Mesodermal cell (in vitro differentiated cells): ENCODE measurements around the gene TMEM170B. TPM values are rescaled to one million over a fixed set of nuclear protein-coding genes. Genes with fewer than 3 reads are reported as not detected.
A peak's percentile ranks its signal among the peaks of the same experiment; 100 is the strongest.

ENCODE experiments used
- H3K27ac ChIP-seq: 2 replicates; pipeline ENCODE4 v1.7.0; 2013; ENCODE audit warnings: mild to moderate bottlenecking, low read depth, low read length, moderate library complexity; ENCODE audit not compliant: severe bottlenecking
- H3K36me3 ChIP-seq: 2 replicates; pipeline ENCODE4 v1.7.1; 2013; ENCODE audit warnings: mild to moderate bottlenecking, low read length, moderate library complexity; ENCODE audit not compliant: control insufficient read depth, insufficient read depth
- H3K4me1 ChIP-seq: one replicate; pipeline ENCODE4 v1.7.1; 2013; ENCODE audit warnings: mild to moderate bottlenecking, low read length; ENCODE audit not compliant: insufficient read depth, control insufficient read depth, poor library complexity, severe bottlenecking
- H3K4me3 ChIP-seq: 2 replicates; pipeline ENCODE4 v1.7.0; 2013; ENCODE audit warnings: low read length, control low read depth, mild to moderate bottlenecking; ENCODE audit not compliant: insufficient read depth, poor library complexity, severe bottlenecking; ENCODE audit errors: extremely low read depth
- H3K9me3 ChIP-seq: 2 replicates; pipeline ENCODE4 v1.7.1; 2013; ENCODE audit warnings: mild to moderate bottlenecking, low read length, moderate library complexity; ENCODE audit not compliant: control insufficient read depth
- WGBS, 2 experiments: methylation state at CpG; one replicate each; pipeline ENCODE4 v1.1.5; 2013; ENCODE audit warnings: missing lambda C conversion rate in 2 of 2; ENCODE audit not compliant: insufficient coverage in 2 of 2; 5-methylcytosine and 5-hydroxymethylcytosine counted together
- polyA plus RNA-seq, 2 experiments: library from polyadenylated mRNA; stranded (reverse); fragments of 50-300 nt; gene quantifications; one replicate each; pipeline ENCODE4 v1.2.3, GENCODE V29; 2013

The TMEM170B gene
- 3.8 TPM for polyA plus RNA-seq (2013, experiment 1 of 2)
- 3.1 TPM for polyA plus RNA-seq (2013, experiment 2 of 2)

GRCh38 chr6:11537229-11538051 is at the start of gene TMEM170B:
TSS of gene TMEM170B (plus strand) at chr6:11537749. CDS start at chr6:11538278, 529 bp downstream.
- H3K4me3 ChIP-seq = peak within 1 kb of the TSS; percentile 70
- WGBS, 2 experiments = 0% methylated on average over 49 to 94 of the region's 110 CpGs
- no peak within 1 kb of the TSS for H3K27ac ChIP-seq
- H3K36me3 ChIP-seq = no peaks in the 10 kb centered on the region
- H3K4me1 ChIP-seq = peaks cover 7% of the 10 kb centered on the region
- H3K9me3 ChIP-seq = no peaks in the 10 kb centered on the region

- no peak overlapping the region for H3K4me3 ChIP-seq
- 75 to 78% methylated on average over 6 of the region's 6 CpGs for WGBS, 2 experiments
- H3K4me1 ChIP-seq = peaks cover under 1% of the 10 kb centered on the region
- no peaks in the 10 kb centered on the region for H3K36me3 ChIP-seq
- no peaks in the 10 kb centered on the region for H3K9me3 ChIP-seq
- no peak overlapping the region for H3K27ac ChIP-seq
Observed at GRCh38 chr6:11490996-11491395, 46.6 kb upstream of the TMEM170B start.

- Histone ChIP-seq H3K4me1 (peaks cover 5% of the 10 kb centered on the region), H3K9me3 (no peaks in the 10 kb centered on the region), H3K36me3 (no peaks in the 10 kb centered on the region), H3K4me3 (no peak overlapping the region), H3K27ac (no peak overlapping the region)
- 87 to 94% methylated on average over 4 to 8 of the region's 10 CpGs for WGBS, 2 experiments
Observed at GRCh38 chr6:11491596-11492463, 45.7 kb upstream of the TMEM170B start.

- H3K27ac ChIP-seq = no peak overlapping the region
Observed at GRCh38 chr6:11492464-11493290, 44.9 kb upstream of the TMEM170B start.

GRCh38 chr6:11493974-11494373 is 43.6 kb upstream of the TMEM170B start:
- H3K36me3 ChIP-seq = no peaks in the 10 kb centered on the region
- no peak overlapping the region for H3K27ac ChIP-seq
- no peak overlapping the region for H3K4me3 ChIP-seq
- WGBS, 2 experiments = 82 to 86% methylated on average over 2 to 5 of the region's 5 CpGs
- peaks cover 9% of the 10 kb centered on the region for H3K4me1 ChIP-seq
- H3K9me3 ChIP-seq = no peaks in the 10 kb centered on the region

More at GRCh38 chr6:11492464-11493290, 44.9 kb upstream of the TMEM170B start:
- peaks cover 9% of the 10 kb centered on the region for H3K4me1 ChIP-seq
- no peaks in the 10 kb centered on the region for H3K9me3 ChIP-seq
- 93 to 97% methylated on average over 9 of the region's 11 CpGs for WGBS, 2 experiments
- H3K4me3 ChIP-seq = no peak overlapping the region
- H3K36me3 ChIP-seq = no peaks in the 10 kb centered on the region

GRCh38 chr6:11494786-11495564 is 42.6 kb upstream of the TMEM170B start:
- Histone ChIP-seq H3K27ac (no peak overlapping the region), H3K9me3 (no peaks in the 10 kb centered on the region), H3K36me3 (no peaks in the 10 kb centered on the region), H3K4me1 (peaks cover 12% of the 10 kb centered on the region), H3K4me3 (no peak overlapping the region)
- WGBS, 2 experiments = 72 to 83% methylated on average over 3 to 4 of the region's 6 CpGs

GRCh38 chr6:11495565-11496145 is 41.9 kb upstream of the TMEM170B start:
- H3K36me3 ChIP-seq = no peaks in the 10 kb centered on the region
- H3K4me3 ChIP-seq = no peak overlapping the region
- no peaks in the 10 kb centered on the region for H3K9me3 ChIP-seq
- WGBS, 2 experiments = 67 to 81% methylated on average over 1 to 3 of the region's 4 CpGs
- H3K27ac ChIP-seq = no peak overlapping the region
- peaks cover 17% of the 10 kb centered on the region for H3K4me1 ChIP-seq

GRCh38 chr6:11496152-11497060 is 41.1 kb upstream of the TMEM170B start:
- peaks cover 17% of the 10 kb centered on the region for H3K4me1 ChIP-seq
- no peak overlapping the region for H3K4me3 ChIP-seq
- H3K27ac ChIP-seq = peak overlapping the region; percentile 18
- H3K36me3 ChIP-seq = no peaks in the 10 kb centered on the region
- WGBS, 2 experiments = 75 to 81% methylated on average over 3 to 5 of the region's 12 CpGs
- H3K9me3 ChIP-seq = no peaks in the 10 kb centered on the region

- Histone ChIP-seq H3K4me3 (no peak overlapping the region), H3K27ac (no peak overlapping the region), H3K9me3 (no peaks in the 10 kb centered on the region), H3K36me3 (no peaks in the 10 kb centered on the region), H3K4me1 (peaks cover 17% of the 10 kb centered on the region)
- WGBS, 2 experiments = 94 to 98% methylated on average over 4 to 5 of the region's 9 CpGs
Observed at GRCh38 chr6:11497107-11497506, 40.4 kb upstream of the TMEM170B start.
